ENCODE measurements around the gene SCYL2. TPM values are rescaled to one million over a fixed set of nuclear protein-coding genes. Genes with fewer than 3 reads are reported as not detected.
"Not testable (repeated sequence)": the region's sequence is repeated elsewhere in the genome, so short reads cannot be mapped to it uniquely, and the experiment has no call there.

The SCYL2 gene
- total RNA-seq, 4 donors from 2014 or later, result 47.5 to 73.4 (median 52.6) TPM

- H3K27ac ChIP-seq, result no peak overlapping the region
Measured at GRCh38 chr12:100253437-100253836, 13.5 kb upstream of the SCYL2 start.

GRCh38 chr12:100254876-100255275 is 12.1 kb upstream of the SCYL2 start:
- H3K4me3 ChIP-seq, result no peak overlapping the region
- DNase-seq, result no peak
- no peak overlapping the region for H3K27ac ChIP-seq
- H3K36me3 ChIP-seq, result no peaks in the 10 kb centered on the region
- peaks cover 0 to 4% (median 0%) of the 10 kb centered on the region in 4 donors for H3K4me1 ChIP-seq
- H3K9me3 ChIP-seq, result no peaks in the 10 kb centered on the region
- no peaks in the 10 kb centered on the region for H3K27me3 ChIP-seq
- TF ChIP-seq CTCF (IDR thresholded peaks at IDR 0.05) (no peak), POLR2A (IDR thresholded peaks at IDR 0.05) (no peak)

More at GRCh38 chr12:100253437-100253836, 13.5 kb upstream of the SCYL2 start:
- no peak for TF ChIP-seq CTCF (IDR thresholded peaks at IDR 0.05)
- no peak for TF ChIP-seq POLR2A (IDR thresholded peaks at IDR 0.05)
- Histone ChIP-seq H3K4me3 (no peak overlapping the region), H3K27me3 (no peaks in the 10 kb centered on the region), H3K4me1 (peaks cover 0 to 4% (median 0%) of the 10 kb centered on the region in 4 donors), H3K36me3 (no peaks in the 10 kb centered on the region), H3K9me3 (no peaks in the 10 kb centered on the region)
- no peak for DNase-seq

DNA sequence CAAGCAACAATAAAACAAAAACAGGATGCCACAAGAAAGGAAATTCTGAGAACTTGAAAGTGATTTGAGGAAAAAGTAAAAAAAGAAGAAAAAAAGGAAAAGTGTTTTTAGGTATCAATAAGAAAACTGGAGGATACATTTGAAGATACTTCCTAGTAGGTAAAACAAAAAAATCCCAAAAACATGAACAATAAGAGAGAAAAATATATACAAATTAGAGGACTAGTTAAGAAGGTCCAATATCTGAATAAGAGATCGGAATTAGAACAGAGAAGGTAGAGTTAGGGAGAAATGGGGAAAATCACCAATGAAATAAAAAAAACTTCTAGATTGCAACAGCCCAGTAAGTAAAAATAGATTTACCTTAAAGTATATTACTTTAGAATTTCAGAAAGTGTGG is 8.8 kb upstream of the SCYL2 start:
- H3K4me3 ChIP-seq, result no peak overlapping the region
- TF ChIP-seq POLR2A (IDR thresholded peaks at IDR 0.05), result no peak
- no peak for TF ChIP-seq CTCF (IDR thresholded peaks at IDR 0.05)
- H3K4me1 ChIP-seq, result no peaks in the 10 kb centered on the region
- no peaks in the 10 kb centered on the region for H3K36me3 ChIP-seq
- no peaks in the 10 kb centered on the region for H3K27me3 ChIP-seq
- no peaks in the 10 kb centered on the region for H3K9me3 ChIP-seq
- no peak overlapping the region for H3K27ac ChIP-seq
- DNase-seq, result no peak

DNA sequence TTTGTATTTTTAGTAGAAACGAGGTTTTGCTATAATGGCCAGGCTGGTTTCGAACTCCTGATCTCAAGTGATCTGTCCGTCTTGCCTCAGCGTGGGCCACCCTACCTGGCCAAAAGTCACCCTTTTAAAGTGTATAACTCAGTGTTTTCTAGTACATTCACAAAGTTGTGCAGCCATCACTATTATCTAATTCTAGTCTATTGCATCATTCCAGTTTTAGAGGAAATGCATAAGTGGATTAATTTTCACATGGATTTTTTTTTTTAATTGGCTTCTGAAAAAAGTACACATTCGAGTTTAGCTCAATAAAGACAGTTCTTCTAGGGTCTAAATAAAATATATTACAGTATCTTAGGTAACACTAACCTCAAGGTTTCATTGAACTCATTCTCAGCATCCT is 3.8 kb upstream of the SCYL2 start:
- H3K4me3 ChIP-seq, result no peak overlapping the region
- no peak overlapping the region for H3K27ac ChIP-seq
- TF ChIP-seq POLR2A (IDR thresholded peaks at IDR 0.05) (no peak), CTCF (IDR thresholded peaks at IDR 0.05) (no peak)
- no peaks in the 10 kb centered on the region for H3K27me3 ChIP-seq
- no peak for DNase-seq
- H3K9me3 ChIP-seq, result no peaks in the 10 kb centered on the region
- H3K4me1 ChIP-seq, result peaks cover 0 to 2% (median 0%) of the 10 kb centered on the region in 4 donors
- H3K36me3 ChIP-seq, result no peaks in the 10 kb centered on the region

DNA sequence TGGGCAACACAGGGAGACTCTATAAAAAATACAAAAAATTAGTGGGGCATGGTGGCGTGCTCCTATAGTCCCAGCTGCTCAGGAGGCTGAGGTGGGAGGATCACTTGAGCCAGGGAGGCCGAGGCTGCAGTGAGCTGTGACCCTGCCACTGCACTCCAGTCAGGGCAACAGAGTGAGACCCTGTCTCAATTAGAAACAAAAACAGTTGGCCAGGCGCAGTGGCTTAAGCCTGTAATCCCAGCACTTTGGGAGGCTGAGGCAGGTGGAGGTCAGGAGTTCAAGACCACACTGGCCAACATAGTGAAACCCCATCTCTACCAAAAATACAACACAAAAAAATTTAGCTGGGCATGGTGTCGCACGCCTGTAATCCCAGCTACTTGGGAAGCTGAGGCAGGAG is 1.9 kb upstream of the SCYL2 start:
- peaks cover 0 to 20% (median 0%) of the 10 kb centered on the region in 4 donors for H3K4me1 ChIP-seq
- not testable (repeated sequence) for H3K36me3 ChIP-seq, H3K4me3 ChIP-seq, DNase-seq, H3K9me3 ChIP-seq, H3K27me3 ChIP-seq, H3K27ac ChIP-seq

DNA sequence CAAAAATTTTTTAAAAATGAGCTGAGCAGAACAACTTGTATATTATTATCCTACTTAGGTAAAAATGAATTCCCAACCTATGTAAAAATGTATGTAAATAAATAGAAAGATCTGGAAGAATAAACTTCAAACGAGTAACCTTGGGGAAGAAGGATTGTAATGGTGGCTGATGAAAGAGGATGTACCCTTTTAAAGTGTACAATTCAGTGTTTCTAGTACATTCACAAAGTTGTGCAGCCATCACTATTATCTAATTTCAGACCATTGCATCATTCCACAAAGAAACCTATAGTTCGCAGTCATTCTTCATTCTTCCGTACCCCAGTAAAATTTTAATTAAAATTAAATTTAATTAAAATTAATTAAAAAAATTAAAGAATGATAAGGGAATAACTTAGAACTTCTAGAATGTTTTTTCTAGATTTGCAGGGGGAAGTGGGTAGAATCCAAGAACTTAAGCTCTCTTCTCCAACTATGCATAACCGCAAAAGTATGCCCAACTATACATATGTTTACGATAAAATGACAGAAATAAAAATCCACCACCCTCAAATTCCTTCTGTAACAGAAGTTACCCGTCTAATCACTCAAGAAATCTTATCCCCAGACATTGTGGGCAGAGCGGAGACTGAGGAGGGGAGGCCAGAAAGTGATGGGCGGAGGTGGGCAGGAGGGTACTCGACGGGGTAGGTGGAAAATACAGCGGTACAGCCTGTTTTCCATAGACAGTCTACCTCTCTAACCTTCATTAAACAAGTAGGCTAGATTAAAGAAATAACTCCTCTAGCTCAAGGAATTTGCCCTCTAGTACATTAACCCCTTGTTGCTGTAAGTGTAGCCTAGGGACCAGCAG is 1.0 kb upstream of the SCYL2 start:
- H3K27ac ChIP-seq, result peak overlapping the region; percentile 84 to 98 (median 96)
- peak overlapping the region; percentile 84 to 96 (median 88) for H3K4me3 ChIP-seq
- DNase-seq, result no peak
- TF ChIP-seq CTCF (IDR thresholded peaks at IDR 0.05) (no peak), POLR2A (IDR thresholded peaks at IDR 0.05) (no peak)
- peaks cover 0 to 23% (median 0%) of the 10 kb centered on the region in 4 donors for H3K4me1 ChIP-seq
- H3K9me3 ChIP-seq, result no peaks in the 10 kb centered on the region
- no peaks in the 10 kb centered on the region for H3K27me3 ChIP-seq
- no peaks in the 10 kb centered on the region for H3K36me3 ChIP-seq
